HepG2 (cell line): ENCODE data around the gene ACOT4. TPM values are rescaled to one million over a fixed set of nuclear protein-coding genes. Genes with fewer than 3 reads are reported as not detected.

Experiments used
- ATAC-seq: fragments of 200-7000 bp; cut with Tn5 transposase; 3 replicates; pipeline ENCODE4 v1.9.1; 2020; ENCODE audit warnings: mild to moderate bottlenecking, moderate library complexity
- BruUV-seq: library from RNA; stranded (reverse); fragments of 400-500 nt; replicated peaks from 2 replicates; lab custom pipeline; 2021; lab: Mats Ljungman, UMichigan
- CTCF ChIA-PET: fragments of 300-600 bp; formaldehyde crosslinking; extraction: SDS; loops from one replicate; lab custom pipeline; 2021; ENCODE audit warnings: low total read pairs, inconsistent platforms, low intra/inter-chr PET ratio; lab: Yijun Ruan, JAX
- POLR2A ChIA-PET: fragments of 350-600 bp; sonication (Branson Sonifier 250); formaldehyde crosslinking; loops from one replicate; lab custom pipeline; 2020; ENCODE audit warnings: antibody characterized with exemption, inconsistent platforms; lab: Yijun Ruan, JAX
- DNase-seq: peaks from one replicate; pipeline ENCODE4 v3.0.0-alpha.2; 2015; ENCODE audit warnings: low spot score
- FAIRE-seq: peaks from 3 replicates; lab custom pipeline; 2011; peaks lifted over from hg19 to GRCh38; lab: Jason Lieb, UNC
- H2AFZ ChIP-seq: one replicate; pipeline ENCODE4 v1.6.1; 2011; ENCODE audit warnings: low read length, inconsistent platforms
- H3K27ac ChIP-seq: fragments of 300-600 bp; 3 replicates; pipeline ENCODE4 v1.8.0; 2011; ENCODE audit warnings: mixed run types, mild to moderate bottlenecking, mixed read lengths, low read length, inconsistent platforms; ENCODE audit not compliant: insufficient read depth; ENCODE audit errors: extremely low read length
- H3K27me3 ChIP-seq, 2 experiments: fragments of 200-600 bp in 1 of 2; 2 replicates in 1 of 2; 3 replicates in 1 of 2; pipeline versions ENCODE4 v1.6.0 to v1.8.0; 2011; ENCODE audit warnings: low read length in 2 of 2, mild to moderate bottlenecking in 2 of 2, moderate library complexity in 2 of 2, inconsistent platforms in 1 of 2; ENCODE audit not compliant: insufficient read depth in 2 of 2, control insufficient read depth in 1 of 2
- H3K36me3 ChIP-seq, 2 experiments: fragments of 200-600 bp in 1 of 2; replicated peaks in 1 of 2; 2 replicates in 1 of 2; 3 replicates in 1 of 2; pipeline versions ENCODE4 v1.5.1 to v1.8.0; 2011; ENCODE audit warnings: low read length in 2 of 2, inconsistent platforms in 1 of 2; ENCODE audit not compliant: insufficient read depth in 2 of 2, control insufficient read depth in 1 of 2
- H3K4me1 ChIP-seq: 2 replicates; pipeline ENCODE4 v1.5.1; 2012; ENCODE audit warnings: low read length, inconsistent platforms; ENCODE audit not compliant: insufficient read depth
- H3K4me2 ChIP-seq: 2 replicates; pipeline ENCODE4 v1.6.0; 2011; ENCODE audit warnings: low read depth, low read length, inconsistent platforms
- H3K4me3 ChIP-seq, 3 experiments: fragments of 200-600 bp in 1 of 3; sonication (generic), shearing (Covaris generic) in 1 of 3; replicated peaks in 1 of 3; 2 replicates each; pipeline ENCODE4 v1.5.1; 2011 to 2016; ENCODE audit warnings: low read length in 3 of 3, inconsistent platforms in 2 of 3, low read depth in 2 of 3, mild to moderate bottlenecking in 2 of 3, control low read depth in 1 of 3, mixed read lengths in 1 of 3; ENCODE audit not compliant: insufficient read depth in 1 of 3
- H3K79me2 ChIP-seq: one replicate; pipeline ENCODE4 v1.6.1; 2011; ENCODE audit warnings: low read length, inconsistent platforms; ENCODE audit not compliant: insufficient read depth
- H3K9ac ChIP-seq: 2 replicates; pipeline ENCODE4 v1.6.0; 2011; ENCODE audit warnings: mild to moderate bottlenecking, low read depth, low read length, inconsistent platforms; ENCODE audit not compliant: insufficient read depth
- H3K9me3 ChIP-seq: 2 replicates; pipeline ENCODE4 v1.5.1; 2012; ENCODE audit warnings: mild to moderate bottlenecking, low read length
- H4K20me1 ChIP-seq: 2 replicates; pipeline ENCODE4 v1.6.0; 2011; ENCODE audit warnings: inconsistent platforms, mild to moderate bottlenecking, low read length, moderate library complexity; ENCODE audit not compliant: insufficient read depth
- ATF1 ChIP-seq: IDR thresholded peaks from 2 replicates; pipeline ENCODE4 v1.6.1; 2016; ENCODE audit warnings: mild to moderate bottlenecking, control low read depth
- BHLHE40 ChIP-seq: IDR thresholded peaks from 2 replicates; pipeline ENCODE4 v1.6.1; 2011; ENCODE audit warnings: low read length, improper control_type of control experiment
- FOXP1 ChIP-seq, 2 experiments: fragments of 450-650 bp in 1 of 2; IDR thresholded peaks; 2 replicates each; pipeline ENCODE4 v1.6.1; 2017 to 2018; ENCODE audit warnings: antibody characterized with exemption in 1 of 2
- KDM5B ChIP-seq: sonication (generic); formaldehyde crosslinking; IDR thresholded peaks from 2 replicates; pipeline ENCODE4 v1.4.0; 2020; ENCODE audit warnings: missing genetic modification reagents, mild to moderate bottlenecking, borderline replicate concordance
- KLF12 ChIP-seq: sonication (generic); formaldehyde crosslinking; IDR thresholded peaks from 2 replicates; pipeline ENCODE4 v1.4.0; 2020; ENCODE audit warnings: missing genetic modification reagents, borderline replicate concordance
- MLX ChIP-seq: IDR thresholded peaks from 2 replicates; pipeline ENCODE4 v1.6.1; 2016
- MYNN ChIP-seq: sonication (generic); formaldehyde crosslinking; IDR thresholded peaks from 2 replicates; pipeline ENCODE4 v1.4.0; 2020; ENCODE audit warnings: mild to moderate bottlenecking, low read depth, missing genetic modification reagents
- NCOR1 ChIP-seq: fragments of 200-600 bp; sonication (generic); IDR thresholded peaks from 2 replicates; pipeline ENCODE4 v1.7.0; 2017; ENCODE audit warnings: antibody characterized with exemption, low read length, borderline replicate concordance
- POLR2G ChIP-seq: fragments of 200-400 bp; formaldehyde crosslinking; IDR thresholded peaks from 2 replicates; pipeline ENCODE4 v1.6.1; 2018; ENCODE audit warnings: mild to moderate bottlenecking, low read depth, low read length, moderate library complexity
- ZBTB49 ChIP-seq: sonication (generic); formaldehyde crosslinking; IDR thresholded peaks from 2 replicates; pipeline ENCODE4 v1.4.0; 2020; ENCODE audit warnings: missing genetic modification reagents, borderline replicate concordance
- ZNF121 ChIP-seq: sonication (generic); formaldehyde crosslinking; IDR thresholded peaks from 2 replicates; pipeline ENCODE4 v1.5.0; 2020; ENCODE audit warnings: mild to moderate bottlenecking, missing genetic modification reagents
- ZNF253 ChIP-seq: sonication (generic); formaldehyde crosslinking; IDR thresholded peaks from 2 replicates; pipeline ENCODE4 v1.8.0; 2022; ENCODE audit warnings: mild to moderate bottlenecking, missing genetic modification reagents, borderline replicate concordance
- ZNF510 ChIP-seq: sonication (generic); formaldehyde crosslinking; IDR thresholded peaks from 2 replicates; pipeline ENCODE4 v1.4.0; 2020; ENCODE audit warnings: low read depth, mild to moderate bottlenecking, missing genetic modification reagents
- ZNF879 ChIP-seq: sonication (generic); formaldehyde crosslinking; IDR thresholded peaks from 2 replicates; pipeline ENCODE4 v1.8.1; 2023; ENCODE audit warnings: missing genetic modification reagents
- WGBS: methylation state at CpG from one replicate; pipeline ENCODE4 v1.1.6; 2017; ENCODE audit warnings: low lambda C conversion rate; 5-methylcytosine and 5-hydroxymethylcytosine counted together
- in situ Hi-C: cut with HindIII; loops from 2 replicates; pipeline ENCODE4 v1.10.0; 2017; ENCODE audit warnings: low pct_unique_long_range_greater_than_20kb; ENCODE audit not compliant: extremely low pct_ligation_motif_present
- intact Hi-C: fragments of 100-400 bp; cut with micrococcal nuclease; formaldehyde crosslinking; loops from one replicate; pipeline ENCODE4 v1.10.0; 2022; ENCODE audit not compliant: unreplicated experiment
- polyA plus RNA-seq, 8 experiments: library from polyadenylated mRNA; depleted of rRNA in 3 of 8; stranded (reverse) in 7 of 8; unstranded in 1 of 8; fragments of >200 nt; fragmentation: Illumina TruSeq in 4 of 8; extraction: Trizol in 4 of 8; gene quantifications; 2 replicates each; pipeline versions ENCODE4 v1.2.1 to v1.2.3, GENCODE V29; 2011 to 2016; ENCODE audit warnings: low read depth in 4 of 8, missing spikeins in 1 of 8, mixed read lengths in 1 of 8; ENCODE audit not compliant: insufficient read depth in 1 of 8
- total RNA-seq, 5 experiments: library from RNA; depleted of rRNA; stranded (reverse); fragments of >200 nt; fragmentation: Illumina TruSeq; extraction: Trizol; gene quantifications; 2 replicates each; pipeline ENCODE4 v1.2.3, GENCODE V29; 2016; ENCODE audit warnings: low read depth in 1 of 5

ACOT4 gene
- total and polyA plus RNA-seq, 2 of the 13 experiments (the other 11 are each of a cell fraction or from before 2014, with no cell fraction given) = 0.04 to 0.05 TPM

GRCh38 chr14:73606271-73606670 lies 14.6 kb downstream of the ACOT4 start (continued):
- TF ChIP-seq MLX (CRISPR knock-in tag) = no peak

GRCh38 chr14:73607241-73607640 lies 15.6 kb downstream of the ACOT4 start:
- in situ Hi-C loops = no loop called here
- no TSS peak for BruUV-seq
- Histone ChIP-seq H2AFZ (no peak overlapping the region), H3K27ac (no peak overlapping the region), H3K36me3 (no peaks in the 10 kb centered on the region), H3K4me1 (peaks cover 30% of the 10 kb centered on the region), H3K79me2 (no peaks in the 10 kb centered on the region), H4K20me1 (no peaks in the 10 kb centered on the region), H3K4me3 (no peak overlapping the region), H3K27me3 (no peaks in the 10 kb centered on the region), H3K4me2 (no peak overlapping the region), H3K9me3 (no peaks in the 10 kb centered on the region), H3K9ac (no peak overlapping the region)
- intact Hi-C loops = no loop called here
- ATAC-seq (no peak), FAIRE-seq (no peak), DNase-seq (no peak)
- 90% methylated on average over 1 of the region's 1 CpG for WGBS
- TF ChIP-seq BHLHE40 = no peak
- TF ChIP-seq ATF1 (CRISPR knock-in tag) = no peak
- TF ChIP-seq NCOR1 = no peak
- TF ChIP-seq KDM5B (CRISPR knock-in tag) = no peak
- no peak for TF ChIP-seq ZNF879 (CRISPR knock-in tag)
- TF ChIP-seq POLR2G = no peak
- TF ChIP-seq KLF12 (CRISPR knock-in tag) = no peak
- no peak for TF ChIP-seq ZNF253 (CRISPR knock-in tag)
- no peak for TF ChIP-seq ZNF510 (CRISPR knock-in tag)
- TF ChIP-seq FOXP1 (IDR thresholded peaks at IDR 0.05) = no peak
- no peak for TF ChIP-seq FOXP1 (CRISPR knock-in tag; IDR thresholded peaks at IDR 0.05)
- no peak for TF ChIP-seq ZNF121
- no peak for TF ChIP-seq ZBTB49
- no peak for TF ChIP-seq MYNN (CRISPR knock-in tag)
- CTCF ChIA-PET = no interaction called here
- POLR2A ChIA-PET = no interaction called here
